NT2/D1 (cell line): ENCODE results near the gene PRSS37.
"Not testable (repeated sequence)": the region's sequence is repeated elsewhere in the genome, so short reads cannot be mapped to it uniquely, and the experiment has no call there.

Experiments used
- DNase-seq: peaks from one replicate; pipeline ENCODE4 v3.0.0-alpha.2; 2011; ENCODE audit warnings: low read depth, low spot score
- H3K27me3 ChIP-seq: 2 replicates; pipeline ENCODE4 v1.6.0; 2011; ENCODE audit warnings: mild to moderate bottlenecking; ENCODE audit not compliant: insufficient read length, insufficient read depth
- H3K36me3 ChIP-seq: 2 replicates; pipeline ENCODE4 v1.6.1; 2011; ENCODE audit warnings: mild to moderate bottlenecking, low read length, mixed read lengths; ENCODE audit not compliant: insufficient read depth, insufficient read length
- H3K4me1 ChIP-seq: 2 replicates; pipeline ENCODE4 v1.5.1; 2011; ENCODE audit not compliant: insufficient read depth, insufficient read length
- H3K4me3 ChIP-seq: 2 replicates; pipeline ENCODE4 v1.5.1; 2011; ENCODE audit warnings: low read depth; ENCODE audit not compliant: insufficient read length
- H3K9ac ChIP-seq: 2 replicates; pipeline ENCODE4 v1.6.0; 2011; ENCODE audit warnings: low read depth; ENCODE audit not compliant: insufficient read length
- H3K9me3 ChIP-seq: 2 replicates; pipeline ENCODE4 v1.5.1; 2011; ENCODE audit warnings: mild to moderate bottlenecking, low read length; ENCODE audit not compliant: insufficient read depth
- SUZ12 ChIP-seq: IDR thresholded peaks from 2 replicates; pipeline ENCODE4 v1.6.1; 2011; ENCODE audit not compliant: insufficient read length, insufficient read depth; ENCODE audit errors: extremely low read depth
- YY1 ChIP-seq: IDR thresholded peaks from 2 replicates; pipeline ENCODE4 v1.6.1; 2011; ENCODE audit not compliant: insufficient read length, insufficient read depth
- ZNF274 ChIP-seq: IDR thresholded peaks from 2 replicates; pipeline ENCODE4 v1.6.1; 2011; ENCODE audit warnings: mild to moderate bottlenecking, low read depth, low read length

Gene PRSS37

DNA sequence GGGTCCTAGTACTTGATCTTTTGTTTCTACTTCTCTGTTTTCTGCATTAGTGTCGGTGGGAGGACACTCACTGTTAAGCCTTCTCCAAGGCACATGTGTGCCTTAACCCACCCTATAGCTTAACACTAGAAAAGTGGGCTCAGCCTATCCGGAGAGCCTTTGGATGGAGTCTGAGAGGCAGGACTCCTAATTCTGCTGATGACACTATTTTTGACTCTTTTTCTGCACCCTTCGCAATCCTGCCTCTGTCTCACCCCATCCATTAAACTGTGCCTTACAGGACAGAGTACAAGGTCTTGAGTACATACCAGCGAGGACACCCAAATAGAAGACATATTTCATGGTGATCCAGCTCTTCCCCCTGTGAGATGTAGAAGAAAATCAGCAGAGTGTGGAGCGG lies 577 bp downstream of the PRSS37 start:
- no peak for DNase-seq
- Histone ChIP-seq H3K4me3 (no peak overlapping the region), H3K36me3 (no peaks in the 10 kb centered on the region), H3K4me1 (no peaks in the 10 kb centered on the region), H3K9ac (no peak overlapping the region), H3K9me3 (no peaks in the 10 kb centered on the region), H3K27me3 (no peaks in the 10 kb centered on the region)
- TF ChIP-seq ZNF274 (no peak), SUZ12 (no peak), YY1 (no peak)

DNA sequence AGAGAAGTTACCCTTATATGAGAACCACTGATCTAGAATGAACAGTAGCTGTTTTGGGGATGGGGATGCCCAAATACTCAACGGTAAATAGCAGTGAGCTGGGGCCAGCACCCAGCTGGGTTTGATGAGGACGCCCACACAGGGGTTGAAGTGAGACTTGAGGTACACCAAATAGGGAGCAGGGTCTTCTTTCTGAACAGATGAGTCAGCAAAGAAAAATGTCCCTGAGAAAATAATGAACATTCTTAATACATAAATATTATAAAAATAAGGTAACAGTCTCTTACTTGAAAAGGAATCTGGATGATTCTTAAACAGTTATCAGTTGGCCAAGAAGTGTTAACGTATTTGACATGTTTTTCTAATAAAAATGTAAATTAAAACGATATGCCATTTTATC lies 2.0 kb downstream of the PRSS37 start:
- DNase-seq = no peak
- no peaks in the 10 kb centered on the region for H3K36me3 ChIP-seq
- H3K4me1 ChIP-seq = no peaks in the 10 kb centered on the region
- no peaks in the 10 kb centered on the region for H3K27me3 ChIP-seq
- H3K4me3 ChIP-seq = no peak overlapping the region
- no peak overlapping the region for H3K9ac ChIP-seq
- no peak for TF ChIP-seq ZNF274
- H3K9me3 ChIP-seq = no peaks in the 10 kb centered on the region

- Histone ChIP-seq H3K4me1 (no peaks in the 10 kb centered on the region), H3K9ac (no peak overlapping the region), H3K9me3 (no peaks in the 10 kb centered on the region), H3K27me3 (no peaks in the 10 kb centered on the region), H3K4me3 (no peak overlapping the region), H3K36me3 (no peaks in the 10 kb centered on the region)
- TF ChIP-seq YY1 (no peak), ZNF274 (no peak), SUZ12 (no peak)
- no peak for DNase-seq
These were observed 2.7 kb downstream of the PRSS37 start for GRCh38 chr7:141838581-141838980.

- DNase-seq = no peak
- Histone ChIP-seq H3K9ac (no peak overlapping the region), H3K4me1 (no peaks in the 10 kb centered on the region), H3K4me3 (no peak overlapping the region), H3K27me3 (no peaks in the 10 kb centered on the region), H3K36me3 (no peaks in the 10 kb centered on the region), H3K9me3 (no peaks in the 10 kb centered on the region)
- TF ChIP-seq SUZ12 = no peak
- no peak for TF ChIP-seq ZNF274
- no peak for TF ChIP-seq YY1
These were observed 3.6 kb downstream of the PRSS37 start for GRCh38 chr7:141837683-141838082.

GRCh38 chr7:141822432-141822831 lies 18.9 kb downstream of the PRSS37 start:
- H3K36me3 ChIP-seq, H3K9ac ChIP-seq, H3K4me1 ChIP-seq, H3K4me3 ChIP-seq, DNase-seq, H3K27me3 ChIP-seq: not testable (repeated sequence)
- peaks cover 14% of the 10 kb centered on the region for H3K9me3 ChIP-seq

- no peak for TF ChIP-seq YY1
- no peak for TF ChIP-seq SUZ12
- no peak for TF ChIP-seq ZNF274
- no peak for DNase-seq
- H3K9ac ChIP-seq = no peak overlapping the region
- no peaks in the 10 kb centered on the region for H3K27me3 ChIP-seq
- no peaks in the 10 kb centered on the region for H3K36me3 ChIP-seq
- H3K4me3 ChIP-seq = no peak overlapping the region
- no peaks in the 10 kb centered on the region for H3K4me1 ChIP-seq
- peaks cover 14% of the 10 kb centered on the region for H3K9me3 ChIP-seq
These were observed 21.2 kb downstream of the PRSS37 start for GRCh38 chr7:141820067-141820466.

DNA sequence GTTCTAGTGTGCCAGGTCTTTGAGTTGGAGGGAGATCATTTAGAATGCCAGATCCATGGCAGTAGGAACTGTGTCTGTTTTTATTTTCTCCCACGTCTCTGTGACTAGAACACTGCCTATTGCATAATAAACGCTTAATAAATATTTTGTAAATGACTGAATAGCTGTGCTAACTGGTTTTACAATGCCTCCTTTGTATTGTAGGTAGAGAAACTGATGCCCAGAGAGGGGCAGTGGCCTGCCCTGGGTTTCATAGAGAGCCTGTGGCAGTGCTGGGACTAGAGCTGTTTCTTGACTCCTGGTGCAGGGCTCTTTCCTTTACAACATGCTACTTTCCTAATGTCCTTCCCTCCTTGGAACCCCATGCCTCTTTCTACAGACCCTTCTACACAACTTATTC lies 48.8 kb downstream of the PRSS37 start:
- Histone ChIP-seq H3K4me1 (no peaks in the 10 kb centered on the region), H3K4me3 (no peak overlapping the region), H3K36me3 (peaks cover 7% of the 10 kb centered on the region), H3K9ac (no peak overlapping the region), H3K9me3 (no peaks in the 10 kb centered on the region), H3K27me3 (no peaks in the 10 kb centered on the region)
- TF ChIP-seq YY1 (no peak), SUZ12 (no peak), ZNF274 (no peak)
- DNase-seq = no peak

DNA sequence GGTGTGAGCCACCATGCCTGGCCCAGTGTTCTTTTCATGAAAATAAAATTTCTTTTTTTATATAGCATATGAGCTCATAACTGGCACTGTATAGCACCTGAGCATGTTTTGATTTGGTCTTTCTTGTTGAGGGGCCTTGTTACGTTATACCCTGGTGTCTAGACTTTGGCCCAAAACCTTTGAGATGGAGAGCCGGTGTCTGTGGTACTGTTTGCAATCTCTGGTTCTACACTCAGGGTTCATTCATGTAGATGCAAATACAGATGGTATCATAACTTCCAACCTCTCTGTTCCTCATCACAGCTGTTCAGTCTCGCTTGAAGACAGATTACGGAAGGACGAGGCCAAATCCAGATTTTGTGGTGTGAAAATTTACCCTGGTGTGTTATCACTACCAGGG lies 51.4 kb downstream of the PRSS37 start, which contains the start of gene TAS2R5:
TSS of gene TAS2R5 (plus strand) at position 301 of the 400 bp plus-strand sequence. CDS start 145 bp downstream, outside the sequence.
- H3K27me3 ChIP-seq = no peaks in the 10 kb centered on the region
- no peak for TF ChIP-seq SUZ12
- no peak for TF ChIP-seq ZNF274
- no peak for TF ChIP-seq YY1
- H3K4me3 ChIP-seq = no peak within 1 kb of the TSS
- H3K4me1 ChIP-seq = no peaks in the 10 kb centered on the region
- H3K9ac ChIP-seq = no peak within 1 kb of the TSS
- no peaks in the 10 kb centered on the region for H3K9me3 ChIP-seq
- H3K36me3 ChIP-seq = peaks cover 7% of the 10 kb centered on the region
- no peak for DNase-seq
